ENCODE data around the gene EZR.

Gene EZR

GRCh38 chr6:158772851-158773371, 46.3 kb downstream of the EZR start:
- ChIA-PET POLR2A (no interaction called here), CTCF (interaction anchor here (0.6 to 5.0 kb wide), 6 partner anchors 8 to 69 kb away, joined by 3 to 23 read pairs (median 4); no protein-coding TSS in a partner anchor)
- DNase-seq (ENCODE audit: extremely low spot score), result no peak
- no peak for TF ChIP-seq CTCF (IDR thresholded peaks at IDR 0.05; ENCODE audit: control extremely low read depth, extremely low read depth, low read depth, missing control alignments)

GRCh38 chr6:158772172-158772571, 47.0 kb downstream of the EZR start:
- TF ChIP-seq CTCF (IDR thresholded peaks at IDR 0.05; ENCODE audit: control extremely low read depth, extremely low read depth, low read depth, missing control alignments), result no peak
- CTCF ChIA-PET, result interaction anchor here (0.6 to 5.0 kb wide), 5 partner anchors 9 to 68 kb away, joined by 3 to 23 read pairs (median 4); no protein-coding TSS in a partner anchor
- POLR2A ChIA-PET, result interaction anchor here (0.5 to 0.6 kb wide), 2 partner anchors 20 to 310 kb away, joined by 3 to 4 read pairs; no protein-coding TSS in a partner anchor
- no peak for DNase-seq (ENCODE audit: extremely low spot score)

GRCh38 chr6:158771399-158772152, 47.6 kb downstream of the EZR start:
- CTCF ChIA-PET, result interaction anchor here (0.9 to 5.0 kb wide), 6 partner anchors 9 to 237 kb away, joined by 3 to 23 read pairs (median 4); no protein-coding TSS in a partner anchor
- no peak for TF ChIP-seq CTCF (IDR thresholded peaks at IDR 0.05; ENCODE audit: control extremely low read depth, extremely low read depth, low read depth, missing control alignments)
- no peak for DNase-seq (ENCODE audit: extremely low spot score)
- POLR2A ChIA-PET, result interaction anchor here (0.5 to 0.6 kb wide), 2 partner anchors 19 to 309 kb away, joined by 3 to 4 read pairs; no protein-coding TSS in a partner anchor

- ChIA-PET CTCF (interaction anchor here (1.0 to 5.0 kb wide), 5 partner anchors 10 to 238 kb away, joined by 3 to 23 read pairs (median 4); no protein-coding TSS in a partner anchor), POLR2A (no interaction called here)
- no peak for DNase-seq (ENCODE audit: extremely low spot score)
- no peak for TF ChIP-seq CTCF (IDR thresholded peaks at IDR 0.05; ENCODE audit: control extremely low read depth, extremely low read depth, low read depth, missing control alignments)
Observed at GRCh38 chr6:158770533-158771330, 48.4 kb downstream of the EZR start.

GRCh38 chr6:158769771-158770432, 49.3 kb downstream of the EZR start:
- TF ChIP-seq CTCF (IDR thresholded peaks at IDR 0.05; ENCODE audit: control extremely low read depth, extremely low read depth, low read depth, missing control alignments), result no peak
- ChIA-PET POLR2A (no interaction called here), CTCF (interaction anchor here (0.9 to 5.0 kb wide), 4 partner anchors 11 to 189 kb away, joined by 4 to 23 read pairs (median 4); no protein-coding TSS in a partner anchor)
- DNase-seq (ENCODE audit: extremely low spot score), result no peak
